HG03575 (cell line): Measurements from ENCODE around the gene DCHS1.
"Not testable (repeated sequence)": the region's sequence is repeated elsewhere in the genome, so short reads cannot be mapped to it uniquely, and the experiment has no call there.

ENCODE experiments used
- ATAC-seq: cut with Tn5 transposase; IDR thresholded peaks from one replicate; pipeline ENCODE4 v1.9.1; 2021; ENCODE audit not compliant: unreplicated experiment, insufficient number of reproducible peaks, low FRiP score; ENCODE audit errors: extremely low read depth

The DCHS1 gene, protein sequence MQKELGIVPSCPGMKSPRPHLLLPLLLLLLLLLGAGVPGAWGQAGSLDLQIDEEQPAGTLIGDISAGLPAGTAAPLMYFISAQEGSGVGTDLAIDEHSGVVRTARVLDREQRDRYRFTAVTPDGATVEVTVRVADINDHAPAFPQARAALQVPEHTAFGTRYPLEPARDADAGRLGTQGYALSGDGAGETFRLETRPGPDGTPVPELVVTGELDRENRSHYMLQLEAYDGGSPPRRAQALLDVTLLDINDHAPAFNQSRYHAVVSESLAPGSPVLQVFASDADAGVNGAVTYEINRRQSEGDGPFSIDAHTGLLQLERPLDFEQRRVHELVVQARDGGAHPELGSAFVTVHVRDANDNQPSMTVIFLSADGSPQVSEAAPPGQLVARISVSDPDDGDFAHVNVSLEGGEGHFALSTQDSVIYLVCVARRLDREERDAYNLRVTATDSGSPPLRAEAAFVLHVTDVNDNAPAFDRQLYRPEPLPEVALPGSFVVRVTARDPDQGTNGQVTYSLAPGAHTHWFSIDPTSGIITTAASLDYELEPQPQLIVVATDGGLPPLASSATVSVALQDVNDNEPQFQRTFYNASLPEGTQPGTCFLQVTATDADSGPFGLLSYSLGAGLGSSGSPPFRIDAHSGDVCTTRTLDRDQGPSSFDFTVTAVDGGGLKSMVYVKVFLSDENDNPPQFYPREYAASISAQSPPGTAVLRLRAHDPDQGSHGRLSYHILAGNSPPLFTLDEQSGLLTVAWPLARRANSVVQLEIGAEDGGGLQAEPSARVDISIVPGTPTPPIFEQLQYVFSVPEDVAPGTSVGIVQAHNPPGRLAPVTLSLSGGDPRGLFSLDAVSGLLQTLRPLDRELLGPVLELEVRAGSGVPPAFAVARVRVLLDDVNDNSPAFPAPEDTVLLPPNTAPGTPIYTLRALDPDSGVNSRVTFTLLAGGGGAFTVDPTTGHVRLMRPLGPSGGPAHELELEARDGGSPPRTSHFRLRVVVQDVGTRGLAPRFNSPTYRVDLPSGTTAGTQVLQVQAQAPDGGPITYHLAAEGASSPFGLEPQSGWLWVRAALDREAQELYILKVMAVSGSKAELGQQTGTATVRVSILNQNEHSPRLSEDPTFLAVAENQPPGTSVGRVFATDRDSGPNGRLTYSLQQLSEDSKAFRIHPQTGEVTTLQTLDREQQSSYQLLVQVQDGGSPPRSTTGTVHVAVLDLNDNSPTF (N-terminal part only)

DNA sequence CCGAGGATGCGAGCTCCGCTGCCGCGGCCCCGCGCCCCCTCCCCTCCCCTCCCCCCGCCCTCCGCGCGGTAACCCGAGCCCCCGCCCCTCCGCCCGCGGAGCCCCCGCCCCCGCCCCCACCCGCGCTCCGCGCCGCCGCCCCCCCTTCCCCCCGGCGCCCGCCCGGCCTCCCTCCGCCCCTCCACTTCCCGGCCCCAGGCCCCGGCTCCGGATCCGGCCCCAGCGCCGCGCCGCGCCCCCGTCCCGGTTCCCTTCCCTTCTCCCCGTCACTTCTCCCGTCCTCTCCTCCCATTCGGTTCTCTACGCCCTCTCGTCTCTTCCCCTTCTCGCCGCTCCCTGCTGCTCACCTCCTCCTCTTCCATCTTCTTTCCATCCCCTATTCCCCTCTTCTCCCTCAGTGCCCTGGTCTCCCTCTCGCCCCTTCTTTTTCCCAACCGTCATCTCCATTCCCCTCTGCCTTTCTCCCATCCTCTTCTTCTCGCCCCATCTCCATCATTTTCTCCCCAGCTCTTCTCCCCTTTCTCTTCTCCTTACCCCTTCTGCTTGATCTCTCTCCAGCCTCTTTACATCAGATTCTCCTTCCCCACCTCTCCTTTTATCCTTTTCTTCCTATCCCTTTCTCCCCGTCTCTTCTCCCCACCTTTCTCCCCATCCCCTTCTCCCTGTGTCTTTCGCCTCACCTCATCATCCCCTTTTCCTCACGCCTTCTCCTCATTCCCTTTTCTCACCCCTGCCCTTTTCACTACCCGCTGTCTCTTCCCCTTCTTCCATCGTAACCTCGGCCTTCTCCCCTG, at the start of gene DCHS1:
DCHS1 (minus strand) TSS at position 20 of the 794 bp plus-strand sequence. CDS start 14,196 bp downstream, outside the sequence.
- no peak for ATAC-seq

DNA sequence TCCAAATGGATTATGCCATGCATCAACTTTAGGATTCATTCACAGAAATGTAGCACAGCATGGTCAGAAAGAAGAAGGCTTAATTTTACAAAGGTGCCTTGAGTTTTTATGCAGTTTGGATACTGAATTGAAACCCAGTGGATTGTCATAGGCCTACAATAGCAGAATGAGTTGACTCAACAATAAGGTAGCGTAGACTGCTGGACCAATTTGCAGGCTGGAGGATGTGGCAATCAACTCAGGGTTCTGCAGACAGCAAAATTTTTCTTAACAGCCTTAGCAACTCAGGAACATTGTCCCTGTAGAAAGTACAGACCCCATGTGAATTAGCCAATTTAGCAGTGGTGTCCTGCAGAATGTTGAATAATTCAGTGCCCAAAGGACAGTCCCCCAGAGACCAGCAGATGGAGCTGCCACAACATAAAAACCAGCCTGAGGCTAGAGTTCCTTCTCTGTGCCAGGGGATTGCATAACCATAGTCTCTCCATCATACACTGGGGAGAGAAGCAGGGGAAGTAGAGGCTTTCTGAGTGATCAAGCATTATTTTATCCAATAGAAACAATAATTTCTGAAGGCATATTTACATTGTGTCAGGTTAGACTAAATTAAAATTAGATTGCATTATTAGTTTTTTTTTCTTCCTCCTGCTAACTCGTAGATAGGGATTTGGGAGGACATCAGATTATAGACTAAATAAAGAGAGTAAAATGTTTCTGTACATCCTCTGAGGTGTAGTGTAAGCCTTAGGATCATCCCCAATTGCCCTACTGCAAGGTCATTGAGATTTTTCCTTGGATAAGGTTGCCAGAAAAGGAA, 47.8 kb upstream of the DCHS1 start:
- no peak for ATAC-seq

DNA sequence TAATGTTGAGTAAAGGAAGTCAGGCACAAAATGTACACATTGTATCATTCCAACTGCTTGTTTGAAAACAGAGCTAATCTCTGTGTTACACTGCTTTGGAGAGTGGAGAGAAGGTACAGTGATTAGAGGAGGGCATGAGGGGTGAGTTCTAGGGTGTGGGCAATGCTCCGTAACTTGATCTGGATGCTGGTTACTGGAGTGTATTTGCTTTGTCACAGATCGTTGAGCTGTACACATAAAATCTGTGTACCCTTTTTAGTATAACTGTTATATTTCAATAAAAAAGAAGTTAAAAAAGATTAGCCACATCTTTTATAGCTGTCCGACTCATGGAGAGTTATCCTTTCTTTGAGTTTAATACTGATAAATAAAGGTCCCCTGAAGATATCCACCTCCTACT, 46.3 kb upstream of the DCHS1 start:
- ATAC-seq = not testable (repeated sequence)

DNA sequence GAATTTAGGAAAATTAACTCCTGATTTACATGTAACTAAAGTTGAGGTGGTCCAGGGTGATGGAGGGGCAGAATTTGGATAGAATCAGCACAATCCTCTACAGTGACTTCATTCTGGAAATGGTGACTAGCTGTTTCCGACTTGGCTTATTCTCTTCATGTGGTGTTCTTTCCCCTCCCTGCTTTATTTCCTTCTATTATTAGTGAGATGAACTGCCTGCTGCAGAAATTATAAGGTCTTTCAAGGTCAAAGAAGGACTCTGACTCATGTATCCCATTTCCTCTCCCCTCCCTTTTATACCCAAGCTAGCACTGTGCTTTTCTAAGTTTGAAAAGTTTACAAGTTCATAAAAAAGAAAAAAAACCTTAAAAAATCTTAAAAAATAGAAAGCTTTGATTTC, 39.8 kb upstream of the DCHS1 start:
- no peak for ATAC-seq

DNA sequence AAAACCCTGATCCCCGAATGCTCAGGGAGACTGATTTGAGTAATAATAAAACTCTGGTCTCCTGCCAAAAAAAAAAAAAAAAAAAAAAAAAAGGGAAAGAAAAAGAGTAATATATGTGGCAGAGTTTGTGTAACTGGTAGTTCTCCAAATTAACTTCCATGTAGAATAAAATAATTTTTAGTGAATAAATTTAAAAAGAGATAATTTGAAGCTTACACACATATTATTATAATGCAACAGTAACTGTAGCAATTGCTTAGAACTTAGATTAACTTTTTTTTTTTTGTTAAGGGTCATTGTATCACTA, 38.6 kb upstream of the DCHS1 start:
- no peak for ATAC-seq

DNA sequence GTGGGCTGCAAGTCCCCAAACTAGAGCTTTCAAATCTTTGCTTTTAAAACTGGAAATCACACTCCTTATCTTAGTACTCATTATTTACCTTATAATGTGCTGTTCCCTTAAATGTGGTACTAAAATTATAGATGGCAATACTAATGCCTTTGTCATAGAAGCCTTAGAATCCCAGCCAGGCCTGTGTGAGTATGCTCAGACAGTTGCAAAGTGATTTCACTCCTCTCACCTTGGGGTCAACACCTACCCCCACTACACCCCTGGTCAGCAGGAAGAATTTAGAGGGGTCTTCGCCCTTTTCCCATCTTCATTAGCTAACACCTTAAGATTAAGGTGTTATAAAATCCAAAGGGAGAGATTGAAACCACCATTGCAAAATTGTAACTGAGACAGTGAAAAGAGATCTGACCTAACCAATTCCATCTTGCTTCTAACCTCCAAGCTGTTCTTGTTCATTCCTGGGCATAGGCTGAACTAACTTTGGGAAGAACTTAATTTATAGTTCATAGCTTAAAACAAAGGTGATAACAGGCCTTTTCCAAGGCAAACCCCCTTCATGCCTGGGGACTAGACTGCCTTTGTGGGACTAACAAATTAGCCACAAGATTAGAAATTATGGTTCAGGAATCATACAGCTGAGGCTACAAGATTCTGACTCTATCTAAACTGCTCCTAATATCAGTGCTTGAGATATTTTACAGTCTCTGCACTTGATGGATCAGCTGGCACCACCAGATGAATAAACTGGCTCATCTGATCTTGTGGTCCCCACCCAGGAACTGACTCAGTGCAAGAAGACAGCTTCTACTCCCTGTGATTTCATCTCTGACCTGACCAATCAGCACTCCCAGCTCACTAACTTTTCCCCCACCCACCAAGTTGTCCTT, 38.0 kb upstream of the DCHS1 start:
- no peak for ATAC-seq

DNA sequence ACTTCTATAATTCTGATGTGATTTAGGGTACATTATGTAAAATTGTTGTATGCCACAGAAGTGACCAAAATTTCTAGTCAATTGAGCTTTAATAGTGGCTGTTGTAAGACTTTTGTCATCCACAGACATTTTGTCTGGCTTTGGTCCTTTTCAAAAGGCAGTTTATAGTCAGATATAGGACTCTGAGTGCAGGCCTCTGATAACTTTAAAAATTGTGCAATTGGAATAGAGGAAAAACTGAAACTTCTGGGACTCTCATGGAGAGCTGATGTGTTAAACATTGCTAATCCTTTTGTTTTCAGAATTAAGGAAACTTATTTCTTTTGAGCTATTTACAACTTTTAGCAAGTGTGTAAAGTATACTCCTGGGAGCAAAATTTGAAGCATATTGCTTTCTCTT, 36.5 kb upstream of the DCHS1 start:
- ATAC-seq = no peak

DNA sequence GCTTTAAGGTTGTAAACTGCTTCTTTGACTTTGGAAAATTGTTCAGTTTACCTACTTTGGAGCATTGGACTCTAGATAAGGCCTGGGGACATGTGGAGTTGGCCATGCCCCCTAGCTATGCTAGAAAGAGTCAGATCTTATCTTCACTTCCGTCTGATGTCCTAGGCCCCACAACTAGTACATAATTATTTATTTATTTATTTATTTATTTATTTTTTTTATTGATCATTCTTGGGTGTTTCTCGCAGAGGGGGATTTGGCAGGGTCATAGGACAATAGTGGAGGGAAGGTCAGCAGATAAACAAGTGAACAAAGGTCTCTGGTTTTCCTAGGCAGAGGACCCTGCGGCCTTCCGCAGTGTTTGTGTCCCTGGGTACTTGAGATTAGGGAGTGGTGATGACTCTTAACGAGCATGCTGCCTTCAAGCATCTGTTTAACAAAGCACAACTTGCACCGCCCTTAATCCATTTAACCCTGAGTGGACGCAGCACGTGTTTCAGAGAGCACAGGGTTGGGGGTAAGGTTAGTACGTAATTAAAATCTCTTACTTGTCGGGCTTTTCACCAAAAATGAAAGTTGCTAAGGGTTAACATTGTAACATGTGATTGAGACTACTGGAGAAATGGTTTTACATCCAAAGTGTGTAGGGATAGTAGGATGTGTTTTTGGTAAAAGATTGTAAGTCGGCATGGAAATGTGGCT, 35.0 kb upstream of the DCHS1 start:
- ATAC-seq = not testable (repeated sequence)

DNA sequence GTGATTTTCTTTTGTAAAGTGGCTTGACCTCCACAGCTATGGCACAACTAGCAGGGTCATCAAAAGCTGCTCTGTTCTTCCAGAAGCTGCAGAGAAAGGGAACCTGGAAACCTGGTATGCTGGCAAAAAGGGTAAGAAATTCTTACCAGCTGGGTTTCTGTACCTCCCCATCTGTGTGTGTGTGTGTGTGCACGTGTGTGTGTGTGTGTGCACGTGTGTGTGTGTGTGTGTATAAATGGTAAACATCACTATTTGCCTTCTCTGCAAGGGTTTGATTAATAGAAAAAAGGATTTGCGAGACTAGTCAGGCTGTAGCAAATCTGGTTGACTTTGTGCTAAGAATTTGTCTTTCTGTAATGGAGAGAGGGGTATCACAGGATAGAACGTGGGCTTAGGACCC, 32.3 kb upstream of the DCHS1 start:
- ATAC-seq = no peak

DNA sequence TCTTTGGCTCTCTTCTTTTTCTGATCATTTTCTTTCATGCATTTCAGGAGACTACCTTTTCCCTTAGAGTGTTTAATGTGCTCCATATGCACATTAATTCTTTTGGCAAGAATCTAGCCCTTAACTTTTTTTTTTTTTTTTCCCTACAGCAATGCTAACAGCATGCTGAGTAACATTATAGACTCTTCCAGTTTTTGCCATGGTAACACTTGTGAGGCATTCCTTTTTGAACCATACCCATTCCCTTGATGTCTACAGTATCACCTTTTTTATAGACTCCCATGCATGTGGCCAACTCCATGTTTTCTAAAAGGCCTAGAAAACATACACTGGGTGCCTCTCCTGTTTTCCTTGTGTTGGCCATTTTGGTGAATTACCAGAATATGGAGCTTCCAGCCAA, 30.4 kb upstream of the DCHS1 start:
- ATAC-seq = no peak

DNA sequence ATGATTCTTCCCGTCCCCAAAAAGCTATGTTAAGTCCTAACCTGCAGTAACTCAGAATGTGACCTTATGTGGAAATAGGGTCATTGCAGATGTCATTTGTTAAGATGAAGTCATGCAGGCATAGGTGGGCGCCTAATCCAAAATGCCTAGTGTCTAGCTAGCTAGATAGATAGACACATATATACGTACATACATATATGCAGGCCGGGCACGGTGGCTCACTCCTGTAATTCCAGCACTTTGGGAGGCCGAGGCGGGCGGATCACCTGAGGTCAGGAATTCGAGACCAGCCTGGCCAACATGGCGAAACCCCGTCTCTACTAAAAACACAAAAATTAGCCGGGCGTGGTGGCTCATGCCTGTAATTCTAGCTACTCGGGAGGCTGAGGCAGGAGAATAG, 28.5 kb upstream of the DCHS1 start:
- ATAC-seq = not testable (repeated sequence)

DNA sequence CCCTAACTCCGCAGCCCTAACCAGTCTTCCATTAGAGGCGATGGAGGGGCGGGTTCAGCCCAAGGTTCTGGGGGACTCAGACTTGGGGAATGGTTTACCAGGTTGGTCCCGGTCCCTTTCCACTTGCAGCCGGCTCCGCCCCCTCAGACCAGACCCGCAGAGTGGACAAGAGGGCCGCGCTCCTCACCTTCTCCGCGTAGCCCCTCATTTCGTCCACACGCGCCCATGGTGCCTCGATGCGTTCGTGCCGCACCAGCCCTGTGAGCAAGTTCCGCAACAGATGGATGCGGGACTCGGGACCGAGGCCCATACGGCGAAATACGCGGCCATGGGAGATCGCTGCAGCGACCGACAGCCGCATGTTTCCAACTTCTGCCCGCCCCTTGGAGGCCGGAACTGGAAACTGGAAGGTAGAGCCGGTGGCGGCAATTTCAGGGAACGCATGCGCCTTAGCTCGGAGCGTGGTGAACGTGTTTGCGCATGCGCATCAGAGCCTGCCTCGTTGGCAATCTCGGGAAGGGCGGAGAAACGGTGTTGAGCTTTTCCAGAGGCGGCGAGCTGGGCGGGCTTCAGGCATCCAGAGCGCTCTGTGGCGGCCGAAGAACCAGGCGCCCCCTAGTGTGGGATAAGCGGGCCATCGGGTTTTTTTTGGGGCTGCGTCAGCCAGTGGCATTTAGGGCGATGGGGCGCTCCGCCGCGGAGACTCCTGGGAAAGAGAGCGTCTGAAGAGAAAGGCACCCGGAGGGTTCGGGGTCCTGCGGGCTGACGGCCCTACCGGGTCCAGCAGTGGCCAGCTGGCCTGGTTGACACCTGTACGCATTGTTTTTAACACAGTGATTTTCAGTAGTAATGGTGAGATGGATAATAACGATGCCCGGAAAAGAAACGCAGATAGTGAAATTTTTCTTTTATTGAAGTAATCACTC, 27.6 kb upstream of the DCHS1 start, which contains the start of gene MRPL17:
MRPL17 (minus strand) TSS at position 405 of the 926 bp plus-strand sequence; CDS start at position 361, 44 bp downstream.
- ATAC-seq = peak; percentile 73

DNA sequence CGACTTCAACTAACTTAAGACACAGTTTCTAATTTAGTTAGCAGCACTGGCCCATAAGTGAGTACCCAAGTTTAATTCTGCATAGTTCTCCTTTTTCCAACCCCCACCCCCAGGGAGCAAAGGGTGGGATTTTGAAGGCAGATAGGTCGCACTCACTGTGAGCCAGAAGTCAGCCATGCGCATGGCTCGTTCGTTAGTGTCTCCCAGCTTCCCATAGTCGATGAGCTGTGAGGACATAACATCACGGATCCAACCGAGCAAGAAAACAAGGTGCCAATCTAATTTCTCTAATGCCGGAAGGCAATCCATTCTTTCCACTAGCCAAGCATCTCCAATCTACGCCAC, 27.0 kb upstream of the DCHS1 start:
- no peak for ATAC-seq

DNA sequence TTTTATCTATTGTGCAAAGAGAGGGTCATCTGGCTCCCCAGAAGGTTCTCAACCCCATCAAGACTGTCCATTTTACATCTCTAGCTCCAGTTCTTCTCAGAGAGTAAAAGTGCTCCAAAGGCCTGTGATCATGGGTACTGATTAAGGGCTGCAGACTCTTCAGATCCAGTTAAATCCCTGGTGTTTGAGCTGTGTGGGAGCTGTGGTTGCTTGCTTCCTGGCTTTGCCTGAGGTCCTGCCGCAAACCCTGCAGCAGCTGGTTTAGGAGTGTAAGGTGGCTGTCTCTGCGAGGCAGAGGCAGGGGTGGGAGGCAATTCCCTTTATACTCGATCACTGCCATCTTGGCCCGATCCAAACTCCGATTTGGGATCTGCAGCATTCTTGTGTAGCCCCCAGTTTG, 26.3 kb upstream of the DCHS1 start:
- no peak for ATAC-seq

DNA sequence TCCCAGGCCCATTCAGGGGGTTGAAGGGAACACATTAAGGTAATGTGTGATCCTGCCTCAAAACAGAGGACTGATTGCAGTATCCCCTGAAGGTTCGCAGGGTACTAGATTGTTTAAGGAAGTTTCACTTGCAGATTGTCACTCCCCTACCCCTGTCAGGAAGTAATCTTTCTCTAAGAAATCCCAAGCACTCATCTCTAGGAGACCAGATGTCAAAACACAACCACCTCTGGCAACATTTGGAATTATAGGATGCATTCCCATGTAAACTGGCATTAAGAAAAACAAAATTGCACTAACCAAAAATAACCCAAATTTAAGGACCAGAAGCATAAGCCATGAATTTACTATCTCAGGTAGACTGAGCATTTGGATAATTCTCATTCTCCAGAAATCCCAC, 25.9 kb upstream of the DCHS1 start:
- ATAC-seq = no peak

DNA sequence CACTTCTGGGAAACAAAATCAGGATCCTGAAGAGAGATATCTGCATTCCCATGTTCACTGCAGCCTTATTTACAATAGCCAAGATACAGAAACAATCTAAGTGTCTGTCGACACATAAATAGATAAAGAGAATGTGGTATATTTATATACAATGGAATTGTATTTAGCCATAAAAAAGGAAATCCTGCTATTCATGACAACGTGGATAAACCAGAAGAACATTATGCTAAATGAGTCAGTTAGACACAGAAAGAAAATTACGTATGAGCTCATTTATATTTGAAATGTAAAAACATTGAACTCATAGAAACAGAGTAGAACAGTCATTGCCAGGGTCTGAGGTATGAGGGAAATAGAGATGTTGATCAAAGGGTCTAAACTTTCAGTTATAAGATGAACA, 21.4 kb upstream of the DCHS1 start:
- ATAC-seq = no peak
